Measurements from ENCODE around the gene CFAP97D2. TPM values are rescaled to one million over a fixed set of nuclear protein-coding genes. Genes with fewer than 3 reads are reported as not detected.
"Not testable (repeated sequence)": the region's sequence is repeated elsewhere in the genome, so short reads cannot be mapped to it uniquely, and the experiment has no call there.

CFAP97D2 gene
- total RNA-seq, 2 experiments from 2014 or later = 0.47 to 0.52 TPM

DNA sequence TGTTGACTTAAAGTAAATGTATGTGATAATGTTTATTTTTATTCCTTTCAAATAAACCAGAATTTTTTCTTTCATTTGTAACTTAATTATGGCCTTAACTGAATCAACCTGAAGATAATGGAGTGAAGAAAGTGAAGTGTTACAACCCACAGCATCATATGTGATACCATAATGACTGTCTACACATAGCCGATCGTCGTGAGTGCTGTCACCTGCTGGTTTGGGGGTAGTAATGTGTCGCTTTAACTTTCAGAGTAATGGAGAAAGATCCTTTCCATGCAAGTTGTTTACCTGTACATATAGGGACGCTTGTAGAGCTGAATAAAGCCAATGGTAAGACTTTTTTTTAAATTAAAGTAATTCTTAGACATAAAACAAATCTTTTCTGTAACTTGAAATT lies 65.6 kb downstream of the CFAP97D2 start:
- no peaks in the 10 kb centered on the region for H3K9me3 ChIP-seq (ENCODE audit: control insufficient read depth in 1 of 2, insufficient read depth in 1 of 2, low read length in 2 of 2)
- H3K36me3 ChIP-seq (ENCODE audit: insufficient read depth, low read length) = peaks cover 97% of the 10 kb centered on the region
- no peak overlapping the region for H3K4me3 ChIP-seq (ENCODE audit: low read length)
- DNase-seq (no peak), ATAC-seq (ENCODE audit: poor library complexity) (no peak)
- intact Hi-C loops (cut with DNase I, micrococcal nuclease) = no loop called here
- CTCF ChIA-PET = interaction anchor here (1.1 kb wide), 1 partner anchor 21 kb away, joined by 3 read pairs; no protein-coding TSS in a partner anchor
- Mint-ChIP-seq H3K36me3 (ENCODE audit: low read depth) (peaks cover 97% of the 10 kb centered on the region), H3K4me3 (no peak overlapping the region), H3K27me3 (no peaks in the 10 kb centered on the region), H3K4me1 (ENCODE audit: low read depth) (peaks cover 15% of the 10 kb centered on the region), H3K27ac (no peak overlapping the region), H3K9me3 (no peaks in the 10 kb centered on the region)
- TF ChIP-seq, protein P1, sequence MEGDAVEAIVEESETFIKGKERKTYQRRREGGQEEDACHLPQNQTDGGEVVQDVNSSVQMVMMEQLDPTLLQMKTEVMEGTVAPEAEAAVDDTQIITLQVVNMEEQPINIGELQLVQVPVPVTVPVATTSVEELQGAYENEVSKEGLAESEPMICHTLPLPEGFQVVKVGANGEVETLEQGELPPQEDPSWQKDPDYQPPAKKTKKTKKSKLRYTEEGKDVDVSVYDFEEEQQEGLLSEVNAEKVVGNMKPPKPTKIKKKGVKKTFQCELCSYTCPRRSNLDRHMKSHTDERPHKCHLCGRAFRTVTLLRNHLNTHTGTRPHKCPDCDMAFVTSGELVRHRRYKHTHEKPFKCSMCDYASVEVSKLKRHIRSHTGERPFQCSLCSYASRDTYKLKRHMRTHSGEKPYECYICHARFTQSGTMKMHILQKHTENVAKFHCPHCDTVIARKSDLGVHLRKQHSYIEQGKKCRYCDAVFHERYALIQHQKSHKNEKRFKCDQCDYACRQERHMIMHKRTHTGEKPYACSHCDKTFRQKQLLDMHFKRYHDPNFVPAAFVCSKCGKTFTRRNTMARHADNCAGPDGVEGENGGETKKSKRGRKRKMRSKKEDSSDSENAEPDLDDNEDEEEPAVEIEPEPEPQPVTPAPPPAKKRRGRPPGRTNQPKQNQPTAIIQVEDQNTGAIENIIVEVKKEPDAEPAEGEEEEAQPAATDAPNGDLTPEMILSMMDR (IDR thresholded peaks at IDR 0.05) = no peak
- no peaks in the 10 kb centered on the region for H3K27me3 ChIP-seq (ENCODE audit: control insufficient read depth in 1 of 2, insufficient read depth in 2 of 2, low read length in 2 of 2)
- POLR2A ChIA-PET = no interaction called here
- H3K27ac ChIP-seq (ENCODE audit: low read depth in 1 of 2, low read length in 2 of 2) = no peak overlapping the region
- no peaks in the 10 kb centered on the region for H3K4me1 ChIP-seq (ENCODE audit: insufficient read depth, low read length)

DNA sequence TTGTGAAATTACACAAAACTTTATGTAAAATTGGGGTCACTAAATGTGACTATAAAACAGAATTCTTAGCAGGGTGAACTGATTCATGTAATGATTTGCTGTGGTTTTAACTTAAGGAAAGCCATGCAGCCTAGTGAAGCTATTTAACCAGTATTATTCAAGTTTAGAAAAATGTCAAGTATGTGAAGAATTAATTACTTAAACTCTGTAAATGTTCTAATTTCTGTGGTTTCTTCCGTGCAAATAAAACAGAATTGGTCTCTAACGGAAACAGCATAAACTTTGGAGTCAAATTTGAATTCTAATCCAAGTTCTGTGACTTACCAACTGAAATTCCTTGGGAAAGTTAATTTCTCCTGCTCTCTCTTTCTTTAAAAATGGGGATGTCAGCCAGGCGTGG lies 69.0 kb downstream of the CFAP97D2 start:
- Mint-ChIP-seq H3K27me3 (no peaks in the 10 kb centered on the region), H3K36me3 (ENCODE audit: low read depth) (peaks cover 92% of the 10 kb centered on the region), H3K4me3 (no peak overlapping the region), H3K27ac (no peak overlapping the region), H3K4me1 (ENCODE audit: low read depth) (peaks cover 10% of the 10 kb centered on the region), H3K9me3 (no peaks in the 10 kb centered on the region)
- ChIA-PET POLR2A (no interaction called here), CTCF (no interaction called here)
- TF ChIP-seq, protein P1 (IDR thresholded peaks at IDR 0.05) = no peak
- intact Hi-C loops (cut with DNase I, micrococcal nuclease) = no loop called here
- Histone ChIP-seq H3K4me3 (ENCODE audit: low read length) (no peak overlapping the region), H3K27ac (ENCODE audit: low read depth in 1 of 2, low read length in 2 of 2) (no peak overlapping the region), H3K36me3 (ENCODE audit: insufficient read depth, low read length) (peaks cover 95% of the 10 kb centered on the region), H3K4me1 (ENCODE audit: insufficient read depth, low read length) (no peaks in the 10 kb centered on the region), H3K9me3 (ENCODE audit: control insufficient read depth in 1 of 2, insufficient read depth in 1 of 2, low read length in 2 of 2) (no peaks in the 10 kb centered on the region), H3K27me3 (ENCODE audit: control insufficient read depth in 1 of 2, insufficient read depth in 2 of 2, low read length in 2 of 2) (no peaks in the 10 kb centered on the region)
- ATAC-seq (ENCODE audit: poor library complexity) = no peak
- DNase-seq = no peak

GRCh38 chr13:114249077-114249476 lies 70.0 kb downstream of the CFAP97D2 start:
- no peaks in the 10 kb centered on the region for H3K9me3 ChIP-seq (ENCODE audit: control insufficient read depth in 1 of 2, insufficient read depth in 1 of 2, low read length in 2 of 2)
- H3K36me3 Mint-ChIP-seq (ENCODE audit: low read depth) = peaks cover 92% of the 10 kb centered on the region
- H3K36me3 ChIP-seq (ENCODE audit: insufficient read depth, low read length) = peaks cover 91% of the 10 kb centered on the region
- no peak for ATAC-seq (ENCODE audit: poor library complexity)
- DNase-seq = peak in 2 of 14 experiments; percentile 22 to 28
- no peak overlapping the region for H3K4me3 ChIP-seq (ENCODE audit: low read length)
- ChIA-PET POLR2A (no interaction called here), CTCF (no interaction called here)
- H3K4me3 Mint-ChIP-seq = no peak overlapping the region
- no peak overlapping the region for H3K27ac Mint-ChIP-seq
- no peaks in the 10 kb centered on the region for H3K4me1 ChIP-seq (ENCODE audit: insufficient read depth, low read length)
- H3K27me3 Mint-ChIP-seq = no peaks in the 10 kb centered on the region
- TF ChIP-seq, protein P1 (IDR thresholded peaks at IDR 0.05) = no peak
- intact Hi-C loops (cut with DNase I, micrococcal nuclease) = no loop called here
- no peaks in the 10 kb centered on the region for H3K27me3 ChIP-seq (ENCODE audit: control insufficient read depth in 1 of 2, insufficient read depth in 2 of 2, low read length in 2 of 2)
- H3K27ac ChIP-seq (ENCODE audit: low read depth in 1 of 2, low read length in 2 of 2) = no peak overlapping the region
- H3K4me1 Mint-ChIP-seq (ENCODE audit: low read depth) = peaks cover 10% of the 10 kb centered on the region
- H3K9me3 Mint-ChIP-seq = no peaks in the 10 kb centered on the region

DNA sequence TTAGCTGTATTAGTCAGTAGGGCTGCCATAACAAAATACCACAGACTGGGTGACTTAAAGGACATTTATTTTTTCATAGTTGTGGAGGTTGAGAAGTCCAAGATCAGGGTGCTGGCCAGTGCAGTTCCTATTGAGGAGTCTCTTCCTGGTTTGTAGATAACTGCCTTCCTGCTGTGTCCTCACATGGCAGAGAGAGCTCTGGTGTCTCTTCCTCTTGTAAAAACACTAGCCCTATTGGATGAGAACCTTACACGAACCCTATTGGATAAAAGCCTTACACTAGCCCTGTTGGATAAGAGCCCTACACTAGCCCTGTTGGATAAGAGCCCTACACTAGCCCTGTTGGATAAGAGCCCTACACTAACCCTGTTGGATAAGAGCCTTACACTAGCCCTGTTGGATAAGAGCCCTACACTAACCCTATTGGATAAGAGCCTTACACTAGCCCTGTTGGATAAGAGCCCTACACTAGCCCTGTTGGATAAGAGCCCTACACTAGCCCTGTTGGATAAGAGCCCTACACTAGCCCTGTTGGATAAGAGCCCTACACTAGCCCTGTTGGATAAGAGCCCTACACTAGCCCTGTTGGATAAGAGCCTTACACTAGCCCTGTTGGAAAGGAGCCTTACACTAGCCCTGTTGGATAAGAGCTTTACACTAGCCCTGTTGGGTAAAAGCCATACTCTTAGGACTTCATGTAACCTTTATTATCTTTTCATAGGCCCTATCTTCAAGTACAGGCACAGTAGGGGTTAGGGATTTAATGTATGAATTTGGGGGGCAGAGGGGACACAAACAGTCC lies 72.8 kb downstream of the CFAP97D2 start:
- peaks cover 92% of the 10 kb centered on the region for H3K36me3 Mint-ChIP-seq (ENCODE audit: low read depth)
- H3K27ac ChIP-seq (ENCODE audit: low read depth in 1 of 2, low read length in 2 of 2); intact Hi-C loops (cut with DNase I, micrococcal nuclease): not testable (repeated sequence)

More for the DNA sequence above, 72.8 kb downstream of the CFAP97D2 start:
- H3K4me1 ChIP-seq (ENCODE audit: insufficient read depth, low read length); H3K27me3 Mint-ChIP-seq; H3K4me3 ChIP-seq (ENCODE audit: low read length); CTCF ChIA-PET; H3K9me3 Mint-ChIP-seq; ATAC-seq (ENCODE audit: poor library complexity); H3K27ac Mint-ChIP-seq; H3K27me3 ChIP-seq (ENCODE audit: control insufficient read depth in 1 of 2, insufficient read depth in 2 of 2, low read length in 2 of 2); H3K9me3 ChIP-seq (ENCODE audit: control insufficient read depth in 1 of 2, insufficient read depth in 1 of 2, low read length in 2 of 2); H3K4me3 Mint-ChIP-seq; H3K4me1 Mint-ChIP-seq (ENCODE audit: low read depth); DNase-seq: not testable (repeated sequence)
- peaks cover 91% of the 10 kb centered on the region for H3K36me3 ChIP-seq (ENCODE audit: insufficient read depth, low read length)
- POLR2A ChIA-PET = interaction anchor here (1.1 kb wide), 1 partner anchor 9 kb away, joined by 3 read pairs; no protein-coding TSS in a partner anchor

All from CD4-positive, alpha-beta T cell (primary cell).